GM21390 (cell line): ENCODE measurements around the gene WDR37.
"Not testable (repeated sequence)": the region's sequence is repeated elsewhere in the genome, so short reads cannot be mapped to it uniquely, and the experiment has no call there.

Experiments used
- ATAC-seq: cut with Tn5 transposase; IDR thresholded peaks from one replicate; pipeline ENCODE4 v1.9.1; 2021; ENCODE audit not compliant: unreplicated experiment

The WDR37 gene

DNA sequence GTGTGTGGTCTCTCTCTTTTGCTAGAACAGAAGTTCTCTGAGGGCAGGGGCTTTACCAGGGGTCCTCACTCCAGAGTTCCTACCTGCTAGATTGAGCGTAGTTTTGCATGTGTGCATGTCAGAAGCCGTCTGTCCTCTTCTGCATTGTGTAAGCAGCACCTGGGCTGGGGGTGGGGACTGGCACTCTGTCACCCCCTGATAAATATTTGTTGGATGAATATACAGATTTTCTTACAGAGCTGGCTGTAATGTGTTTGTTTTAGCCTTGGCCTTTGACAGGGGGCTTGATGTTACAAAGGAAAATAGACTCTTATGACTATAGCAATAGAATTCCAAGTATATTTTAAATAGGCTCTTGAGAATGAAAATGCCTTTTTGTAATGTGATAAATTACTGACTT, 46.6 kb downstream of the WDR37 start:
- no peak for ATAC-seq

GRCh38 chr10:1103551-1103950, 47.4 kb downstream of the WDR37 start:
- ATAC-seq, result no peak

DNA sequence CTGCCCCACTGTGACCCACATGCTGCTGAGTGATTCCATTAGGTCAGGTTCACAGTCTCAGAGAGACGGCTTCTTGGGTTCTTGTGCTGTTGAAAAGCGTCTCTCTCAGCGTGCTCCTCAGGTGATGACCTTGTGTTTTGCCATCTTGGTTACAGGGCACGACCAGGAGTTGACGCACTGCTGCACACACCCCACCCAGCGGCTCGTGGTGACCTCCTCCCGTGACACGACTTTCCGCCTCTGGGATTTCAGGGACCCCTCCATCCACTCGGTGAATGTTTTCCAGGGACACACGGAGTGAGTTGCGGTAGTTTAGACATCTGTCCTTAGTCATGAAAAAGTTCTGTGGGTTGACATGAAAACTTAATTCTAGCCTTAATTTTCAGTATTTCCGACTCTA, 48.8 kb downstream of the WDR37 start:
- no peak for ATAC-seq

DNA sequence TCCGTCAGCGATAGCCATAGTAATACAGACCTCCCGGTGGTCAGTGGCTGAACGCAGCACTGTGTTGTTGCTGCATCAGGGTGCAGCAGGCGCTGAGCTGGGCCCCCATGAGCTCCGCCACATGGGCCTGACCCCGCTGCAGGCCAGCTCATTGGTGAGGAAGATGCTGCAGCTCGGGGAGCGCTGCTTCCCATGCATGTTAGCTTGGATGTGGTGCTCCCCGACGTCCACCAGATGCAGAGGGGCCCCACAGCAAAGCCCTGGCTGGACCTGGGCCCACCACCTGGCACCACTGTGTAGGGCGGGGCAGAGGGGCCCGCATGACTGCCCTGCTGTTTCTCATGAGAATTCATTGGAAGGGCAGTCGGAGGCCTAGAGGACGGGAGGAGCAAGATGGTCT, 50.8 kb downstream of the WDR37 start:
- ATAC-seq, result no peak

DNA sequence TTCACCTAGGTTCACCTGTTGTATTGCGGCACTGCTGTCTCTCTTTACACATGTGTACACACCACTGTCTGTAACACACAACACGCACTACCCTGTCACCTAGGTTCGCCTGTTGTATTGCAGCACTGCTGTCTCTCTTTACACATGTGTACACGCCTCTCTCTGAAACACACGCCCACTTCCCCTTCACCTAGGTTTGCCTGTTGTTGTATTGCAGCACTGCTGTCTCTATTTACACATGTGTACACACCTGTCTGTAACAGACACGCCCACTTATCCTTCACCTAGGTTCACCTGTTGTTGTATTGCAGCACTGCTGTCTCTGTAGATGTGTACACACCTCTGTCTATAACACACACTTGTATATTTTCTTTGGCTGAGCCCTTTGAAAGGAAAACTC, 51.5 kb downstream of the WDR37 start:
- no peak for ATAC-seq

GRCh38 chr10:1109795-1110673, 53.8 kb downstream of the WDR37 start:
- no peak for ATAC-seq

- ATAC-seq, result no peak
Measured at GRCh38 chr10:1110674-1111119, 54.5 kb downstream of the WDR37 start.

GRCh38 chr10:1114315-1114714, 58.1 kb downstream of the WDR37 start:
- no peak for ATAC-seq

GRCh38 chr10:1114719-1115606, 58.8 kb downstream of the WDR37 start:
- ATAC-seq, result no peak

DNA sequence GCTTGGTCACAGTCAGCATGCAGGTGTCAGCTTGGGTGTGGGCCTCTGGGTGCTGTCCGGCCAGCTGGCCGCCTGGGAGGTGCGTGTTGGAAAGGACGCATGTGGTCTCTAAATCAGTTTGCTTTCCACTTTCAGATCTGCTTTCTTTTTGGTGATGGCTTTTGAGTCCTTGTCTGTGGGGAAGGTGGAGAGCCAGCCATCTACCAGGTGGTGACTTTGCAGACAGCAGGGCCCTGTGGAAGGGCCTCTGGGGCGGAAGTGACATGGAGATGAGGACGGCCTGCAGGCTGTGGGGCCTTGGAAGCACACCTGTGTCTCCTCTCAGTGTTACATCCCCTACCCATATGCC, 59.4 kb downstream of the WDR37 start:
- ATAC-seq, result no peak

DNA sequence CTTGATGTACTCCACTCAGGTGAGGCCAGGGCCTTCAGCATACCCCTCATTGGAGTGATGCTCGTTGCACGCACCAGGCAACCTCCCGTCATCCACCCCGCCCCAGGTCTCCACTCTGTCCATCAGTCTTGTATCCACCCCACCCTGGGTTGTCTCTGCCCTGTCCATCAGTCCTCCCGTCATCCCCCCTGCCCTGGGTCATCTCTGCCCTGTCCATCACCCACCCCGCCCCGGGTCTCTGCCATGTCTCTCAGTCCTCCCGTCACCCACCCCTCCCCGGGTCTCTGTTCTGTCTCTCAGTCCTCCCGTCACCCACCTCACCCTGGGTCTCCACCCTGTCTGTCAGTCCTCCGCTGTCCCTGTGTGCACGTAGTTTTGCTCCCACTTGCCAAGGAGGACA, 59.9 kb downstream of the WDR37 start:
- ATAC-seq, result no peak

GRCh38 chr10:1116696-1117280, 60.6 kb downstream of the WDR37 start:
- no peak for ATAC-seq

DNA sequence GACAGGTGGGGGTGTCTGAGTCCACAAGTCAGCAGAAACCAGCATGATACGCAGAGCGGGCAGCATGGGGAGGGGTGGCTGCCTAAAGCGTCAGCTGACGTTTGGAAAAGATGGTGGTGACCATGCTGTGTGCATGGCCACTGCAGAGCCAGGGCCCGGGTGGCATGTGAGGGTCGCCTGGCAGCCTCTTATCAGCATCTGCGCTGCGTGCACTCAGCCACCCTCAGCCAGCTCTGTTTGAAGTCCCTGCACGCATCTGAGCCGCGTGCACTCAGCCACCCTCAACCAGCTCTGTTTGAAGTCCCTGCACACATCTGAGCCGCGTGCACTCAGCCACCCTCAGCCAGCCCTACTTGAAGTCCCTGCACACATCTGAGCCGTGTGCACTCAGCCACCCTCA, 61.5 kb downstream of the WDR37 start:
- no peak for ATAC-seq

DNA sequence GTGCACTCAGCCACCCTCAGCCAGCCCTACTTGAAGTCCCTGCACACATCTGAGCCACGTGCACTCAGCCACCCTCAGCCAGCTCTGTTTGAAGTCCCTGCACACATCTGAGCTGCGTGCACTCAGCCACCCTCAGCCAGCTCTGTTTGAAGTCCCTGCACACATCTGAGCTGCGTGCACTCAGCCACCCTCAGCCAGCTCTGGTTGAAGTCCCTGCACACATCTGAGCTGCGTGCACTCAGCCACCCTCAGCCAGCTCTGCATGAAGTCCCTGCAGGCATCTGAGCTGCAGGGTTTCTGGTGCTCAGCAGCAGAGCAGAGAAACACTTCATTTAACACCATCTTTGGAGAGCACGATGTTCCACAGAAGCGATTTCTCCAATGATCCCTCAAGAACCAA, 62.1 kb downstream of the WDR37 start:
- ATAC-seq, result not testable (repeated sequence)

- no peak for ATAC-seq
Measured at GRCh38 chr10:1119027-1119426, 62.8 kb downstream of the WDR37 start.

GRCh38 chr10:1119501-1119900, 63.3 kb downstream of the WDR37 start:
- ATAC-seq, result no peak

DNA sequence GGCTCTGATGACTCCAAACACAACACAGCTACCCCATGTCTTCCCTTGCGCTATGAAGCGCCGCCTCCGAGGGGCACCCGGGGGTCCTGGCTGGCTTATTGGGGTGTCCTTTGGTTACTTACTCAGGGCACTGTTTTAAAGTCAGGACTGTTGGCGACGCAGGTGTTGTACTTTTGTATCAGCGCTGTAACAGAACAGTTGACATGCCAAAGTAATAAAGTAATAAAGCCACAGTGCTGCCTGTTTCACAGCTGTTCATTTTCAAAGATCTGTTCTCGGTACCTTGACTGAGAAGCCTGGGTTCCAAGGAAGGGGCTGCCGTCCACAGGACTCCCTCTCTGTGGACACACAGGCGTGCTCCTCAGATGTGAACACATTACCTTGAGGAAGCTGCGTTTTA, 64.1 kb downstream of the WDR37 start:
- no peak for ATAC-seq

DNA sequence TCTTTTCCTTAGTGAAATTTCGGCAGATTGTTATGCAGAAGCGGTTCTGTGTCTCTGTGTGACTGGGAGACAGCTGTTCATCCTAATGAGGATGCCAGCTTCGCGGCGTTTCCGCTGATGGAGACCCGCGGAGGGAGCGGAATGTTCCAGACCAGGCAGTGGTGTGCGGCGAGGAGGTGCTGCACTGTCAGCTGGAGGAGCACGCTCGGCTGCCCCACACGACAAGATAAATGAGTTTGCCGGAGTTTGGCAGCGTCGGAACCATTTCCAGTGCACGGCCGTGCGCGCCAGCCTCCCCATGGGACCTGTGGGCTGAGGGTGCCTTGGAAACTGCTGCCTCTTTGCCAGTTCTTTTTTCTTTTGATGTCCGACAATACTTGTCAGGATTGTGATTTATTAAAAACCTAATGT, 64.6 kb downstream of the WDR37 start:
- ATAC-seq, result no peak

GRCh38 chr10:1121271-1121970, 65.2 kb downstream of the WDR37 start:
- no peak for ATAC-seq

DNA sequence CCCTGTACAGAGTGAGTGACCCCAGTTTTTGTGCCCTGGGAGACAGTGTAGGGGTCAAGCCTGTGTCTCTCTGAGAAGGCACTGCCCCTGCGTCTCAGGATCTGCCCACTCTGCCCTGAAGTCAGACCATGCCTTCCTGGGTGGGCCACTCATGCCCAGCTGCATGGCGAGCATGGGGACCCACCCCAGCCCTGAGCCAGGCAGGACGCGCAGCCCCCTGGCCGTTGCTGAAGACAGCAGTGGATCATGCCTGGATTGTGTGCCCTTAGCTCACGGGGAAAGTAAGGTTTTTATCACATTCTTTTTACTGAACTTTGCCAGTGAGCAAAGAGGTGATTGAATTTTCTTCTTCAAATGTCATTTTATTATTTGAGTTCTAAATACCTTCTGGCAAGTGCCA, 66.2 kb downstream of the WDR37 start:
- ATAC-seq, result no peak

GRCh38 chr10:1123198-1123597, 67.0 kb downstream of the WDR37 start:
- ATAC-seq, result no peak
